HepG2 (cell line): ENCODE data around the gene OLFM1. TPM values are rescaled to one million over a fixed set of nuclear protein-coding genes. Genes with fewer than 3 reads are reported as not detected.

ENCODE experiments used
- ATAC-seq: fragments of 200-7000 bp; cut with Tn5 transposase; 3 replicates; pipeline ENCODE4 v1.9.1; 2020; ENCODE audit warnings: mild to moderate bottlenecking, moderate library complexity
- BruUV-seq: library from RNA; stranded (reverse); fragments of 400-500 nt; replicated peaks from 2 replicates; lab custom pipeline; 2021; lab: Mats Ljungman, UMichigan
- CTCF ChIA-PET: fragments of 300-600 bp; formaldehyde crosslinking; extraction: SDS; loops from one replicate; lab custom pipeline; 2021; ENCODE audit warnings: low total read pairs, inconsistent platforms, low intra/inter-chr PET ratio; lab: Yijun Ruan, JAX
- POLR2A ChIA-PET: fragments of 350-600 bp; sonication (Branson Sonifier 250); formaldehyde crosslinking; loops from one replicate; lab custom pipeline; 2020; ENCODE audit warnings: antibody characterized with exemption, inconsistent platforms; lab: Yijun Ruan, JAX
- DNase-seq: peaks from one replicate; pipeline ENCODE4 v3.0.0-alpha.2; 2015; ENCODE audit warnings: low spot score
- FAIRE-seq: peaks from 3 replicates; lab custom pipeline; 2011; peaks lifted over from hg19 to GRCh38; lab: Jason Lieb, UNC
- H2AFZ ChIP-seq: one replicate; pipeline ENCODE4 v1.6.1; 2011; ENCODE audit warnings: low read length, inconsistent platforms
- H3K27ac ChIP-seq: fragments of 300-600 bp; 3 replicates; pipeline ENCODE4 v1.8.0; 2011; ENCODE audit warnings: mixed run types, mild to moderate bottlenecking, mixed read lengths, low read length, inconsistent platforms; ENCODE audit not compliant: insufficient read depth; ENCODE audit errors: extremely low read length
- H3K27me3 ChIP-seq, 2 experiments: fragments of 200-600 bp in 1 of 2; 2 replicates in 1 of 2; 3 replicates in 1 of 2; pipeline versions ENCODE4 v1.6.0 to v1.8.0; 2011; ENCODE audit warnings: low read length in 2 of 2, mild to moderate bottlenecking in 2 of 2, moderate library complexity in 2 of 2, inconsistent platforms in 1 of 2; ENCODE audit not compliant: insufficient read depth in 2 of 2, control insufficient read depth in 1 of 2
- H3K36me3 ChIP-seq, 2 experiments: fragments of 200-600 bp in 1 of 2; replicated peaks in 1 of 2; 2 replicates in 1 of 2; 3 replicates in 1 of 2; pipeline versions ENCODE4 v1.5.1 to v1.8.0; 2011; ENCODE audit warnings: low read length in 2 of 2, inconsistent platforms in 1 of 2; ENCODE audit not compliant: insufficient read depth in 2 of 2, control insufficient read depth in 1 of 2
- H3K4me1 ChIP-seq: 2 replicates; pipeline ENCODE4 v1.5.1; 2012; ENCODE audit warnings: low read length, inconsistent platforms; ENCODE audit not compliant: insufficient read depth
- H3K4me2 ChIP-seq: 2 replicates; pipeline ENCODE4 v1.6.0; 2011; ENCODE audit warnings: low read depth, low read length, inconsistent platforms
- H3K4me3 ChIP-seq, 3 experiments: fragments of 200-600 bp in 1 of 3; sonication (generic), shearing (Covaris generic) in 1 of 3; replicated peaks in 1 of 3; 2 replicates each; pipeline ENCODE4 v1.5.1; 2011 to 2016; ENCODE audit warnings: low read length in 3 of 3, inconsistent platforms in 2 of 3, low read depth in 2 of 3, mild to moderate bottlenecking in 2 of 3, control low read depth in 1 of 3, mixed read lengths in 1 of 3; ENCODE audit not compliant: insufficient read depth in 1 of 3
- H3K79me2 ChIP-seq: one replicate; pipeline ENCODE4 v1.6.1; 2011; ENCODE audit warnings: low read length, inconsistent platforms; ENCODE audit not compliant: insufficient read depth
- H3K9ac ChIP-seq: 2 replicates; pipeline ENCODE4 v1.6.0; 2011; ENCODE audit warnings: mild to moderate bottlenecking, low read depth, low read length, inconsistent platforms; ENCODE audit not compliant: insufficient read depth
- H3K9me3 ChIP-seq: 2 replicates; pipeline ENCODE4 v1.5.1; 2012; ENCODE audit warnings: mild to moderate bottlenecking, low read length
- H4K20me1 ChIP-seq: 2 replicates; pipeline ENCODE4 v1.6.0; 2011; ENCODE audit warnings: inconsistent platforms, mild to moderate bottlenecking, low read length, moderate library complexity; ENCODE audit not compliant: insufficient read depth
- GATA4 ChIP-seq: sonication (generic); IDR thresholded peaks from 2 replicates; pipeline ENCODE4 v1.6.1; 2016; ENCODE audit warnings: antibody characterized with exemption, low read depth, borderline replicate concordance
- ZNF609 ChIP-seq: sonication (generic); formaldehyde crosslinking; IDR thresholded peaks from 2 replicates; pipeline ENCODE4 v1.4.0; 2020; ENCODE audit warnings: mild to moderate bottlenecking, missing genetic modification reagents, borderline replicate concordance
- ZSCAN25 ChIP-seq: sonication (generic); formaldehyde crosslinking; IDR thresholded peaks from 2 replicates; pipeline ENCODE4 v1.8.0; 2022; ENCODE audit warnings: mild to moderate bottlenecking, missing genetic modification reagents
- WGBS: methylation state at CpG from one replicate; pipeline ENCODE4 v1.1.6; 2017; ENCODE audit warnings: low lambda C conversion rate; 5-methylcytosine and 5-hydroxymethylcytosine counted together
- in situ Hi-C: cut with HindIII; loops from 2 replicates; pipeline ENCODE4 v1.10.0; 2017; ENCODE audit warnings: low pct_unique_long_range_greater_than_20kb; ENCODE audit not compliant: extremely low pct_ligation_motif_present
- intact Hi-C: fragments of 100-400 bp; cut with micrococcal nuclease; formaldehyde crosslinking; loops from one replicate; pipeline ENCODE4 v1.10.0; 2022; ENCODE audit not compliant: unreplicated experiment
- polyA plus RNA-seq, 8 experiments: library from polyadenylated mRNA; depleted of rRNA in 3 of 8; stranded (reverse) in 7 of 8; unstranded in 1 of 8; fragments of >200 nt; fragmentation: Illumina TruSeq in 4 of 8; extraction: Trizol in 4 of 8; gene quantifications; 2 replicates each; pipeline versions ENCODE4 v1.2.1 to v1.2.3, GENCODE V29; 2011 to 2016; ENCODE audit warnings: low read depth in 4 of 8, missing spikeins in 1 of 8, mixed read lengths in 1 of 8; ENCODE audit not compliant: insufficient read depth in 1 of 8
- total RNA-seq, 5 experiments: library from RNA; depleted of rRNA; stranded (reverse); fragments of >200 nt; fragmentation: Illumina TruSeq; extraction: Trizol; gene quantifications; 2 replicates each; pipeline ENCODE4 v1.2.3, GENCODE V29; 2016; ENCODE audit warnings: low read depth in 1 of 5

Gene OLFM1
- total and polyA plus RNA-seq, 2 of the 13 experiments (the other 11 are each of a cell fraction or from before 2014, with no cell fraction given): not detected

- no peak for TF ChIP-seq ZNF609 (CRISPR knock-in tag)
- TF ChIP-seq ZSCAN25 (CRISPR knock-in tag): no peak
These were observed 58.8 kb downstream of the OLFM1 start (continued) for GRCh38 chr9:135146241-135146640.

GRCh38 chr9:135146766-135147473 is 59.5 kb downstream of the OLFM1 start:
- BruUV-seq: no TSS peak
- ChIA-PET CTCF (no interaction called here), POLR2A (no interaction called here)
- no peak for TF ChIP-seq GATA4
- Histone ChIP-seq H3K4me3 (no peak overlapping the region), H3K4me1 (no peaks in the 10 kb centered on the region), H2AFZ (no peak overlapping the region), H3K27ac (no peak overlapping the region), H3K27me3 (peaks cover 8 to 45% of the 10 kb centered on the region in 2 experiments; a peak in 4 of 5 replicates), H3K4me2 (no peak overlapping the region), H3K36me3 (no peaks in the 10 kb centered on the region), H3K9me3 (no peaks in the 10 kb centered on the region), H3K79me2 (no peaks in the 10 kb centered on the region), H3K9ac (no peak overlapping the region), H4K20me1 (no peaks in the 10 kb centered on the region)
- FAIRE-seq (no peak), ATAC-seq (no peak), DNase-seq (no peak)
- intact Hi-C loops (no loop called here), in situ Hi-C loops (no loop called here)
- WGBS: 10% methylated on average over 10 of the region's 16 CpGs
